HCEC 1CT (cell line): ENCODE results near the gene MYO1F.
"Not testable (repeated sequence)": the region's sequence is repeated elsewhere in the genome, so short reads cannot be mapped to it uniquely, and the experiment has no call there.

Experiments
- DNase-seq: peaks from one replicate; pipeline ENCODE4 v3.0.0-alpha.2; 2017

MYO1F gene

DNA sequence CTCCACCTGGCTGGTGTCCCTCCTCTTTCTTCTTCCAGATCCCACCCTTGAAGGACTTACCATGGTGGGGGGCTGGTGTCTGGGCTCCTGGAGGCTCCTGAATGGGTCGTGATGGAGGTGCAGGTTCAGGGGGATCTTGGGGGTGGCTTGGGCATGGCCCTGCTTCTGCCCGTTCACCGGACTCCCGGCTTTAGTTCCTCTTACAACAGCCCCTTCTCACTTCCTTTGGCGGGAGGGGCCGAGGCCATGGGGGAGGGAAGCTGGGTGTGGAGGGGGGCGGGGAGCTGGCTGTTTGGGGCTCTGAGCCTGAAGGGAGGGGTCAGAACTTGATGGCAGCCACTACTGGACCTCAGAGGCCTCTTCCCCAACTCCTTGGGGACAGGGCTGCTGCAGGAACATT, at the start of gene MYO1F:
Gene MYO1F (minus strand): TSS at position 196 of the 400 bp plus-strand sequence. CDS start 133 bp downstream, at position 63.
- DNase-seq, result no peak

DNA sequence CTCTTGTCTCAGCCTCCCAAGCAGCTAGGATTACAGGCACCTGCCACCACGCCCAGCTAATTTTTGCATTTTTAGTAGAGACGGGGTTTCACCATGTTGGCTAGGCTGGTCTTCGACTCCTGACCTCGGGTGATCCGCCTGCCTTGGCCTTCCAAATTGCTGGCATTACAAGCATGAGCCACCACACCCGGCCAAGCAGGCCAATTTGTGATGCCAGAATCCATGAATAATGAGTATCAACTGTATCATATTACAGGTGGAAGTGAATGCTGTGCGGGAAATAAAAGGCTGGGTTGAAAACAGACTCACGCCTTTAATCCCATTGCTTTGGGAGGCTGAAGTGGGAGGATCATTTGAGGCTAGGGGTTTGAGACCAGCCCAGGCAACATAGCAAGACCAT, 49.6 kb upstream of the MYO1F start:
- DNase-seq, result no peak

DNA sequence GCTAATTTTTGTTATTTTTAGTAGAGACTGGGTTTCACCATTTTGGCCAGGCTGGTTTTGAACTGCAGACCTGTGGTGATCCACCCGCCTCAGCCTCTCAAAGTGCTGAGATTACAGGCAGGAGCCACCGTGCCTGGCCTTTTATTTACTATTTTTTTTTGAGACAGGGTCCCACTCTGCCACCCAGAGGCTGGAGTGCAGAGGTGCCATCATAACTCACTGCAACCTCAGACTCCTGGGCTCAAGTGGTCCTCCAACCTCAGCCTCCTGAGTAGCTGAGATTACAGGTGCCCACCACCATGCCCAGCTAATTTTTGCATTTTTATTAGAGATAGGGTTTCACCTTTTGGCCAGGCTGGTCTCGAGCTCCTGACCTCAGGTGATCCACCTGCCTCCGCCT, 45.6 kb upstream of the MYO1F start:
- not testable (repeated sequence) for DNase-seq

DNA sequence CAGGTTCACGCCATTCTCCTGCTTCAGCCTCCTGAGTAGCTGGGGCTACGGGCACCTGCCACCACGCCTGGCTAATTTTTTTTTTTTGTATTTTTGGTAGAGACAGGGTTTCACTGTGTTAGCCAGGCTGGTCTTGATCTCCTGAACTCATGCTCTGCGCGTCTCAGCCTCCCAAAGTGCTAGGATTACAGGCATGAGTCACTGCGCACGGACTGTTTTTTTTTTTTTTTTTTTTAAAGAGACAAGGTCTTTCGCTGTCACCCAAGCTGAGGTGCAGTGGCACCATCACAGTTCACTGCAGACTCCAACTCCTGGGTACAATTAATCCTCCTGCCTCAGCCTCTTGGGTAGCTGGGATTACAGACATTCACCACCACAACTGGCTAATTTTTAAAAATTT, 41.5 kb upstream of the MYO1F start:
- DNase-seq, result peak; percentile 15

DNA sequence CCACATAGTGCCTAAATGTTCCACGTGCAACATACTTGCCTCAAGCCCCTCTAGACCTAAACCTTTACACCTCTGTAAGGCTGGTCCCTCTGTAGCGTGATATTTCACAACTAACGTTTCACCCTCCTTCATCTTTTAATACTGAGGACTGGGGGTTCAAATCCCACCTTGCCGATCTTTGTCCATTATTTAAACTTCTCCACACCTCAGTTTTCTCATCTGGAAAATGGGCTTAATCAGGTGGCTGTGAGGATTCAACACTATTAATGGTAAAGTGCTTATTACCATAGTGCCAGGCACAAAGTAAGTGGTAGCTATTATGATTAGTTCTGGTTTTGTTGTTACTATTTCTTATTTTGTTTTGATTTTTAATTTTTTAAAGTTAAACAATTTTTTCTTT, 40.7 kb upstream of the MYO1F start:
- no peak for DNase-seq

DNA sequence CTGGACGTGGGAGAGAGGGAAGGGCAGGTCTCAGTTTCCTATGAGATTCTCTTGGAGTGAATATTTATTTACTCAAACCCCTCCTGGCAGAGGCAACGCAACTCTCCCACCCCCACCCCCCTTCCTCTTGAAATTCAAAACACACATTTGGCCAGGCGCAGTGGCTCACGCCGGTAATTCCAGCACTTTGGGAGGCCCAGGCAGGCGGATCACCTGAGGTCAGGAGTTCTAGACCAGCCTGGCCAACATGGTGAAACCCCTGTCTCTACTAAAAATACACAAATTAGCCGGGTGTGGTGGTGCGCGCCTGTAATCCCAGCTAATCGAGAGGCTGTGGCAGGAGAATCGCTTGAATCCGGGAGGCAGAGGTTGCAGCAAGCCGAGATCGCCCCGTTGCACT, 40.1 kb upstream of the MYO1F start:
- DNase-seq, result not testable (repeated sequence)

DNA sequence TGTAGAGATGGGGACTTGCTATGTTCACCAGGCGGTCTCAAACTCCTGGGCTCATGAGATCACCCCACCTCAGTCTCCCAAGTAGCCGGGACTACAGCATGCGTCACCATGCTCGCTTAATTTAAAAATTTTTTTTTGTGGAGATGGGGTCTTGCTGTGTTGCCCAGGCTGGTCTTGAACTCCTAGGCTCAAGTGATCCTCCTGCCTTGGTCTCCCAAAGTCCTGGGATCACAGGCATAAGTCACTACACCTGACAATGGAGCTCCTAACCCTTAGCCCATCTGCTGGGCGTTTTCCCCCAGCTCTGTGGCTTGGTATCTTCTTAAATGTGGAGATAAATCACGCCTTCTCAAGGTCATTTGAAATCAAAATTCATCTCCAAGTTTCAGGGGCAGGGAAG, 39.6 kb upstream of the MYO1F start:
- DNase-seq, result no peak

DNA sequence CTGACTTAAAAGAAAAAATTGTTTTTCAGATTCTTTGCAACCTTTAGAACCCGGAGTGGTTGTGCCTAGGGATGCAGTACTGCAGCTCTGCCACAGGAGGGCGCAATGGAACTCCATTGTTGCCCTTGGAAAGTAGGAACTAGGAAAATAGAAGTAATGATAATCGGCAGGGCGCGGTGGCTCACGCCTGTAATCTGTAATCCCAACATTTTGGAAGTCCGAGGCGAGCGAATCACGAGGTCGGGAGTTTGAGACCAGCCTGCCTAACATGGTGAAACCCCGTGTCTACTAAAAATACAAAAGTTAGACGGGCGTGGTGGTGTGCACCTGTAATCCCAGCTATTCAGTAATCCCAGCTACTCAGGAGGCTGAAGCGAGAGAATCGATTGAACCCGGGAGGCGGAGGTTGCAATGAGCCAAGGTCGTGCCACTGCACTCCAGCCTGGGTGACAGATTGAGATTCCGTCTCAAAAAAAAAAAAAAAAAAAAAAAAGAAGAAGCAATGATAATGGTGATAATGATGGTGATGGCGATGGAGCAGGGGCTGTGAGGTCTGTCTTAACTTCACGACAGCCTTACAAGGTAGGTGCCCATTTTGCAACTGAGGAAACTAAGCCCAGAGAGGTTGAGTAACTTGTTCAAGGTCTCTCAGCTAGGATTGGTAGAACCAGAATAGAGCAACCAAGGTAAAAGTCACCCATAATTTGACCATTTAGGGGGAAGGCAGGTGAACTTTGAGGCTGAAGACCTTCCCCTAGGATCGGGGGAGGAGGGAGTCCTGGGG, 38.8 kb upstream of the MYO1F start:
- peak; percentile 29 for DNase-seq

DNA sequence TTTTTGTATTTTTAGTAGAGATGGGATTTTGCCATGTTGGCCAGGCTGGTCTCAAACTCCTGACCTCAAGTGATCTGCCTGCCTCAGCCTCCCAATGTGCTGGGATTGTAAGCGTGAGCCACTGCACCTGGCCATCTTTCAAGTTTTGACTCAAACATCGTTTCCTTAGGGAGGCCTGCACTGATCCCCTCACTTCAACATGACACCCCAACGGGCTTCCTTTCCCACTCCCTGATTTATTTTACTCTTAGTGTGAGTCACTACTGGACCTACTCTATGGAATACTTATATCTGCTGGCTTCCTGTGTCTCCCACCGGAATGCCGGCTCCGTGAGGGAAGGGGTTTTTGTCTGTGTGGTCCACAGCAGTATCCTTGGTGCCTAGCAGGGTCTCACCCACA, 37.8 kb upstream of the MYO1F start:
- DNase-seq, result peak; percentile 2

DNA sequence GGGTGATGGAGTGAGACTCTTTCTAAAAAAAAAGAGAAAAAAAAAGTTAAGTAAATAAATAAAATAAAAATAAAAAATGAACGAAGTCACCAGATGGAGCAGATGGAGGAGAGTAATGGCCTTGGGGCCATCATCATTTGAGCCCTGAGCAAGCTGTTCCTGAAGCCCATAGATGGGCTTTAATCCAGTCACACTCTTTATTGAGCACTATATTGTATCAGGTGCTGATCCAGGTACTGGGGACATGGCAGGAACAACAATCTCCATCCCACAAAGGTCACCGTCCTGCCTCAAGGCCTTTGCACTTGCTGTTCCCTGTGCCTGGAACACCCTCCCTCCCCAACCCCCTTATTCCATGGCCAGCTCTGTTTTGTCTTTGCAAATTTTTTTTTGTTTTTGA, 37.2 kb upstream of the MYO1F start:
- DNase-seq, result no peak

DNA sequence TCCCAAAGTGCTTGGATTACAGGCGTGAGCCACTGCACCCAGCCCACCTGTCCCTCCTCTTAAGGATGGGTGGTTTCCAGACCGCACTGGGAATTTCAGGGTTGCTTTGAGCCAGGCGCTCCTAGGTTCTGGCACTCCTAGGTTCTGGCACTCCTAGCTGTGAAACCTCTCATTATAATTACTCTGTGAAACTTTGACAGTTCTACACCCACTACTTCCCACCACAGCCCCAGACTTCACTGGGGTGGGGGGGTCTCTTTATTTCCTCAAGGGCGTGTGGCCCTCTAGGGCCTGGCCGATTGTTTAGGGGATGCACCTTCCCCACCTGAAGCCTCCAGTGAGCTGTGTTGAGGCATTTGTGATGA, 35.5 kb upstream of the MYO1F start:
- DNase-seq, result no peak

DNA sequence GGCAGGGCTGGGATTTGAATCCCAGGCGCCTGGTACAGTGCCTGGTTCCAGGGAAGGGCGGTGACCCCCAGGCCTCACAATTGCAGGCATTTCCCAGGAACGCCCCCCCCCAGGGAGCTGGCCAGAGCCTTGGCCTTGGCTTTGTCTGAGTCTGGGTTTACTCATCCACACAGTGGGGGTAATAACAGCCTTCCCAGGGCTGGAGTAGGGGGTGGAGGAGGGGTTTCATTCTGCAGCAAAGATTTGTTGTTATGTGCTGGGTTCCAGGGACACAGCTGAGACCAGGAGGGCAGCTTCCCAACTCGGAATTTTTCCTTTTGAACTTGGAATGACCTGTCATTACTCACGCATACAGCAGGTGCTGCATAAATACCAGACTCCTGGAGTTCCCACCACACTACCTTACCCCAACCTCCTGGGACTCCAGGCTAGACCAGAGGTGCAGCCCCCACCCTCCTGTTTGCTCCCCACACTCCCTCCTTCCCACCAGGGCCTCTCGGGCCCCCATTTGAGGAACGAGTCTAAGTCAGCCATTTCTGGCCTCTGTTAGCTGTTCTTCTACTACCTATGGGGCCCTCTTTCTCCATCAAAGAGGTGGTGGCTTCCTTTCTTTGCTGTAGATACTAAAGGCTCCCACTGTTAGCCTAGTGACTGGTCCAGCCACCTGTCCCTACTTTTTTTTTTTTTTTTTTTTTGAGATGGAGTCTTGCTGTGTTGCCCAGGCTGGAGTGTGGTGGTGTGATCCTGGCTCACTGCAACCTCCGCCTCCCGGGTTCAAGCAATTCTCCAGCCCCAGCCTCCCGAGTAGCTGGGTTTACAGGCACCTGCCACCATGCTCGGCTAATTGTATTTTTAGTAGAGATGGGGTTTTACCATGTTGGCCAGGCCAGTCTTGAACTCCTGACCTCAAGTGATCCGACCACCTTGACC, 34.9 kb upstream of the MYO1F start:
- DNase-seq, result peak; percentile 7

DNA sequence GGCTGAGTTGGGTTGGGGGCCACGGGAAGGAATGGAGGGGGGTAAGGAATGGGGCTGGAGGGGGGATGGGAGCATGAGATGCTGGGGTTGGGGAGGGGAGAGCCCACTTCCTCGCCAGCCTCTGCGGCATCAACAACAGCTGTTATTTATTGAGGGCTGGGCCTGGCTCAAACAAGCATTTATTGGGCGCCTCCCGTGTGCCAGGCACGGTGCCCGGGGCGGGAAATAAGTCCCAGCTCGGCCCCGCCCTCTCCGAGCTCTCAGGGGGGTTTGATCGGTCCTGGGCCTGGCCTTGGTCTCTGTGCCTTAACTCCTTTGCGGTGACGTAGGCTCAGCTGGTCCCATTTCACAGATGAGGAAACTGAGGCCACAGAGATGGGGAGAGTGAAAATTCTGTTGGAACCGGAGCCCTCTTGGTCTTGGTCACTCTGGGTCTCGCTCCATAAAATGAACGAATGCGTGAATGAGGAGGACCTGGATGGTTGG, 34.2 kb upstream of the MYO1F start:
- no peak for DNase-seq

DNA sequence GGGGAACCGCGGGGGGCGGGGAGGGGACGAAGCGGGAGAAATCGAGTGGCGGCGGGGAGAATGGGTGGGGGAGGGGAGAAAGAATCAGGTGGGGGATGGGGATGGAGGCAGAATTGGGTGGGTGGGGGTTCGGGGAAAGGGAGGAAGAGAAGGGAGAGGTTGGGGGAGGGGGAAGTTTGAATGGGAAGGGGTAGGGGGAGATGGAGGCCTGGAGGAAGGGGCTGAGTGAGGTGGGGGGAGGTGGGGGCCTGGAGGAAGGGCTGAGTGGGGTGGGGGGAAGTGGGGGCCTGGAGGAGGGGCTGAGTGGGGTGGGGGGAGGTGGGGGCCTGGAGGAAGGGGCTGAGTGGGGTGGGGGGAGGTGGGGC, 33.7 kb upstream of the MYO1F start:
- DNase-seq, result no peak

DNA sequence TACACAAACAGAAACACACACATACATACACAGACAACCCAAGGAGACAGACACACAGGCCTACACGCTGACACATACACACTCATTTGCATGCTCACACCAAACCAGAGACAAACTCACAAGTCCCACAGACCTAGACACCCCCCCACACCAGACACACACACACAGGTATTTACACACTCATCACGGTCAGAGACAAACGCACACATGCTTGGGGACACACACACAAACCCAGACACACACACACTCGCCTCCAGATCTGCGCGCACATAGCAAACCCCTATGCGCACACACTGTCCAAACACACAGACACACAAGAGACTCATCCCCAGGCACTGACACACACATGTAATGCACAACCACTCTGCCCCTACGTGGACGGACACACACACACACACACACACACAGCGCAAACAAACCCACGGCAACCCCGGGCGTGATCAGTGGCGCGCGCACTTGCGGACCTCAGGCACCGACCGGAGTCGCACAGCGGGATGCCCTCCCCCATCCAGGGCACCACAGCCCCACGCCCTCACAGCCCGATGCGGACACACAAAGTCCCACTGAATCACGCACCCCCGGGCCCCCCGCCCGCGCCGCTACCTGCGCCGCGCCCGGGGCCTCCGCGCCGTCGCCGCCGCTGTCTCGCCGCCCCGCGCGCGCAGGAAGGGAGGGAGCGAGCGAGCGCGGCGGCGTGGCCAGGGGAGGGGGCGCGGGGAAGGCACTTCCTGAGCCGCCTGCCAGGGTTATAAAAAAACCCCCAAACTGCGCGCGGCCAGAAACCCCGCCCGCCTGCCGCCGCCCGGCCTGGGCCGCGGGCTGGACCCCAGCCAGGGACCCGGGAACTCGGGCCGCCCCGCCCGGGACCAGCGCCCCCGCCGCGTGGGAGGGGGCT, 33.0 kb upstream of the MYO1F start, which contains the start of gene ADAMTS10:
Gene ADAMTS10 (minus strand): TSS at position 675 of the 895 bp plus-strand sequence. CDS start 5,005 bp downstream, outside the sequence.
- no peak for DNase-seq

DNA sequence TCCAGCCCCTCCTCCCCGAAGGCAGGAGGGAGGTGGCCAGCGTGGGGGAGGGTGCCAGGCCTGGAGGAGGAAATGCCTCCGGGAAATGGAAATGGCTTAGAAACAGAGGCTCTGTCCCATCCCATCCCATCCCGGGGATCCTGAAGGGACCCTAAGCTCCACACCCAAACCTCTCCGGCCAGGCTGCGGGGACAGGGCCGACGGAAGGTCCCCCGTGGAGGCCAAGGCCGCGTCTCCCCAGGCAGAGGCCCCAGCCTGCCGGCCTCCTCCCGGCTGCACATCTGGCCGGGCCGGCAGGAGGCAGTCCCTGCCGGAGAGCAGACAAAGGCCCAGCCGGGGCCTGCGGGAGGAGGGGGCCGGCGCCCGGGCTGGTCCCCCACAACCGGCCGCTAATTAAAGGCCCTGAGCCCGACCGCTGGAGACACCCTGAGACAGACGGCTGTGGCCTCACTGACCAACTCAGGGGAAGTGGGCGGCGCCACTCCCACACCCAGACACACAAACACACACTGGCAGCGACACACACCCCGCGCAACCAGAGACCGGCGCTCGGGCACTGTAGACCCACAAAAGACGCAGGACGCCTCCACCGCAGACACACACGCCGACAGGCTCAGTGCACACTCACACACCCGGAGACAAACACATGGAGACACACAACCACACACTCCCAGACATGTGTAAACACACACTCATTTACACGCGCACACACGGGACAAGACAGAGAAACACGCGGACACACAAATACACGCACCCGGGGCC, 32.2 kb upstream of the MYO1F start:
- DNase-seq, result no peak

DNA sequence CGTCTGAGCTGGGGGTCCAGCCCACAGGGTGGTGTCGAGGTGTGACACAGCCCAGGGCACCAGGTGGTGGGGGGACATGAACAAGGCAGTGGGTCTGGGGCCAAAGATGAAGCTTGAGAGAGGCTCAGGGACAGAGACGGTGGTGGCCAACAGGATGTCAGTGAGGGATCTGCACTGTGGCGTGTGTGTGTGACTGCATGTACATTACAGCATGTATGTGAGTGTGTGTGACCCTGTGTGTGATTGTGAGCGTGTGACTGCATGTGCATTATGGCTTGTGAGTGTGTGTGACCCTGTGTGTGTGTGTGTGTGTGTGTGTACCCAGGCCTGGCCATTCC, 31.7 kb upstream of the MYO1F start:
- DNase-seq, result no peak

DNA sequence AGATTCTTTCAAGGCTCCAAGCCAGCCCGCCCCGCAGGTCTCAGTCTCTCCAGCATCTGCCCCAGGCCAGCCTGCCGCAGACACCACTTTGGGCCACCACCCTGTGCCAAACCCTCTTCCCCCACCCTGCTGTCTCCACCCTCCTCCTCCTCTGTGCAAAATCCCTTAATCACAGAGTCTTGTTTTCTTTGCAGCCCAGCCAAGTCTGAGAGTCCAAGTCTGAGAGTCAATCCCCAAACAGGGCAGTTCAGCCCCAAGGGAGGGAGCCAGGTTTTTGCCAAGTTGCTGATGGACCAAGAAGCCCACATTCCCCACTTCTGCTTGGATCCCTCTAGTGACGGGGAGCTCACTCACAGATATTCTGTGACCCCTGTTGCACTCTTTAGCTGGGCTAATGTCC, 30.1 kb upstream of the MYO1F start:
- no peak for DNase-seq

DNA sequence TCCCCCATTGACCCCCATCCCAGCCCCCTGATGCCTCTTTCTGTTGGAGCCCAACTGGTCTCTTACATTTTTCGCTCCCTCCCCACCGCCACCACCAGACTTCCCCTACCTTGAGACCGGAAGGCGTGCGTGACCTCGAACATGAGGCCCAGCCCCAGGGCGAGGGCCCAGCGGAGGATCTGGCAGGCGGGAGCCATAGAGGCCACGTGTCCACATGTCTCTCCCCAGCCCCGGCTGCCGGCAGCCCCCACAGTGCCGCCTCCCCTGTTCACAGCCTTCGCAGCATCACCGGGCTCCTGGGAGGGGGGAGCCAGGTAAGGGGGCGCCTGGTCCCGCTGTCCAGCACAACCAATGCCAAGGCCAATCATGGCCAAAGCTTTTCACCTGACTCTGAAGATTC, 28.3 kb upstream of the MYO1F start:
- no peak for DNase-seq

DNA sequence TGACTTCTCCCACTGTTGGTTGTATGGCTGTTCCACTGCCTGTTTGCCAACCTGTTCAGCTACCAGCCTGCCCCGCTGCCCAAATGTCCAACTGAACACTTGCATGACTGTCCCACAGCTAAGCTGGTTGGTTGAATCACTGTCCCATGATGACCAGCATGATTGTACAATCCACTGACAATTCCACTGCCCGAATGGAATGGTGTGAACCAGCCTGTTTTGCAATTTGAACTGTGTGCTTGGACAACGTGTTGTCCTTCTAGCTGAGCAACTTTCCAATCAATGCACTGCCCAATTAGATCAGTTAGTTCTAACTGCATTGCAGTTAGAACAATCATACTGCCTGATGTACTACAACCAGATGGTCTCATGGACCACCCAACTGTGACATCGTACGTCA, 24.6 kb upstream of the MYO1F start:
- DNase-seq, result no peak

DNA sequence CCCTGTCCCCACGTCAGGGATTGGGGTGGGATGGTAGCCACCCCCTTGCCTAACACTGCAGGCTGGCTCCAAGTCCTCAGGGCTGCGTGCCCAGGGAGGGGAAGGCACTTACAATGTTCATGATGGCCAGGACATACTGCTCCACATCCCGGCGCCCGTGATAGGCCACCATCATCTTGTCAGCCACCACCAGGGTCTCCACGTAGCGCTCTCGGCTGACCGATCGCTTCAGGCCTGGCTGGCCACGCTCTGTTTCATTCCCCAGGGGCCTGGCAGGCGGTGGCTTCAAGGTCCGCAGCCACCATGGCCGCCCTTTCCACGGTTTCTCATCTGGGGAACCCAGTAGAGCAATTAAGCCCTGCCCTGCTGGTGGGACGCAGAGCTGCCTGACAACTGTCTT, 23.6 kb upstream of the MYO1F start:
- no peak for DNase-seq

DNA sequence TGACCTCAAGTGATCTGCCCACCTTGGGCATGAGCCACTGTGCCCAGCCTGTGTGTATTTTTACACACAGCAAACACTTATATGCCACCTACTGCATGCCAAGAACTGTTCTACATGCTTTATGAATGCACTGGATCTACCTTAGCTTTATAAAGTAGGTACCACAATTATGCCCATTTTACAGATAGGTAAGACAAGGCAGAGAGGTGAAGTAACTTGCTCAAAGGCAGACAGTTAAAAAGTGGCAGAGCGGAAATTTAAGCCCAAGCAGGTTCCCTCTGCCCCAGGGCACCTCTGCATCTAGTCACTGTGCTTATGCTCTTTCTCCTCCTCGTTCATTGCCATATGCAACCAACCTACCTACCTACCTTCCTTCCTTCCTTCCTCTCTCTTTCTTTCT, 22.8 kb upstream of the MYO1F start:
- no peak for DNase-seq
